PFSK-1 (cell line): Measurements from ENCODE around the gene MPZL1.

Experiments used
- FOXP2 ChIP-seq: optimal IDR thresholded peaks from 2 replicates; pipeline ENCODE3; 2011; ENCODE audit warnings: borderline replicate concordance, control low read depth, inconsistent platforms; ENCODE audit not compliant: insufficient read depth; ENCODE audit errors: extremely low read length, extremely low read depth
- POLR2AphosphoS5 ChIP-seq: IDR thresholded peaks from 2 replicates; pipeline ENCODE4 v1.6.1; 2012; ENCODE audit warnings: low read depth, mild to moderate bottlenecking, control low read depth, low read length, moderate library complexity
- SIN3A ChIP-seq: IDR thresholded peaks from 2 replicates; pipeline ENCODE4 v1.6.1; 2012; ENCODE audit warnings: mild to moderate bottlenecking, low read length, moderate library complexity, borderline replicate concordance; ENCODE audit not compliant: insufficient read depth
- TAF1 ChIP-seq: IDR thresholded peaks from 2 replicates; pipeline ENCODE4 v1.6.1; 2012; ENCODE audit warnings: low read length, control low read depth, borderline replicate concordance; ENCODE audit not compliant: insufficient read depth
- TF ChIP-seq, protein P1 (sequence below), 2 experiments: IDR thresholded peaks; 2 replicates each; pipeline versions ENCODE4 v1.6.1 to v1.8.0; 2011 to 2012; ENCODE audit warnings: low read depth in 2 of 2, low read length in 2 of 2, control low read depth in 1 of 2, inconsistent platforms in 1 of 2, mild to moderate bottlenecking in 1 of 2, moderate library complexity in 1 of 2; ENCODE audit not compliant: insufficient read depth in 1 of 2

Gene MPZL1

DNA sequence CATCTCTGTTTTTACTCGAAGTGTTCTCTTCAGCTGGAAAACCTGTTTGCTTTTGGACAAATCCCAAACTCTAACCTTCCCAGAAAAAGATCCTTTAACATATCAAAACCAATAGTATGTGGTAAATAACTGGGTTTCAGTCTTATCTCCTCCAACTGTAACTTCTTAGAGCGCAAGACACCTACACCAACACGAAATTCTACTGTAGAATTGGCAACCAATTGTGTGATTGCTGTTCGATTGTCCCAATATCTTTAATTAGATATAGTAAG lies 5.8 kb upstream of the MPZL1 start:
- TF ChIP-seq POLR2AphosphoS5, result no peak
- TF ChIP-seq FOXP2, result no peak
- TF ChIP-seq SIN3A, result no peak
- TF ChIP-seq TAF1, result no peak
- TF ChIP-seq, protein P1, sequence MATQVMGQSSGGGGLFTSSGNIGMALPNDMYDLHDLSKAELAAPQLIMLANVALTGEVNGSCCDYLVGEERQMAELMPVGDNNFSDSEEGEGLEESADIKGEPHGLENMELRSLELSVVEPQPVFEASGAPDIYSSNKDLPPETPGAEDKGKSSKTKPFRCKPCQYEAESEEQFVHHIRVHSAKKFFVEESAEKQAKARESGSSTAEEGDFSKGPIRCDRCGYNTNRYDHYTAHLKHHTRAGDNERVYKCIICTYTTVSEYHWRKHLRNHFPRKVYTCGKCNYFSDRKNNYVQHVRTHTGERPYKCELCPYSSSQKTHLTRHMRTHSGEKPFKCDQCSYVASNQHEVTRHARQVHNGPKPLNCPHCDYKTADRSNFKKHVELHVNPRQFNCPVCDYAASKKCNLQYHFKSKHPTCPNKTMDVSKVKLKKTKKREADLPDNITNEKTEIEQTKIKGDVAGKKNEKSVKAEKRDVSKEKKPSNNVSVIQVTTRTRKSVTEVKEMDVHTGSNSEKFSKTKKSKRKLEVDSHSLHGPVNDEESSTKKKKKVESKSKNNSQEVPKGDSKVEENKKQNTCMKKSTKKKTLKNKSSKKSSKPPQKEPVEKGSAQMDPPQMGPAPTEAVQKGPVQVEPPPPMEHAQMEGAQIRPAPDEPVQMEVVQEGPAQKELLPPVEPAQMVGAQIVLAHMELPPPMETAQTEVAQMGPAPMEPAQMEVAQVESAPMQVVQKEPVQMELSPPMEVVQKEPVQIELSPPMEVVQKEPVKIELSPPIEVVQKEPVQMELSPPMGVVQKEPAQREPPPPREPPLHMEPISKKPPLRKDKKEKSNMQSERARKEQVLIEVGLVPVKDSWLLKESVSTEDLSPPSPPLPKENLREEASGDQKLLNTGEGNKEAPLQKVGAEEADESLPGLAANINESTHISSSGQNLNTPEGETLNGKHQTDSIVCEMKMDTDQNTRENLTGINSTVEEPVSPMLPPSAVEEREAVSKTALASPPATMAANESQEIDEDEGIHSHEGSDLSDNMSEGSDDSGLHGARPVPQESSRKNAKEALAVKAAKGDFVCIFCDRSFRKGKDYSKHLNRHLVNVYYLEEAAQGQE (IDR thresholded peaks at IDR 0.05; ENCODE audit: insufficient read depth in 1 of 2, low read depth in 2 of 2, low read length in 2 of 2), result no peak

DNA sequence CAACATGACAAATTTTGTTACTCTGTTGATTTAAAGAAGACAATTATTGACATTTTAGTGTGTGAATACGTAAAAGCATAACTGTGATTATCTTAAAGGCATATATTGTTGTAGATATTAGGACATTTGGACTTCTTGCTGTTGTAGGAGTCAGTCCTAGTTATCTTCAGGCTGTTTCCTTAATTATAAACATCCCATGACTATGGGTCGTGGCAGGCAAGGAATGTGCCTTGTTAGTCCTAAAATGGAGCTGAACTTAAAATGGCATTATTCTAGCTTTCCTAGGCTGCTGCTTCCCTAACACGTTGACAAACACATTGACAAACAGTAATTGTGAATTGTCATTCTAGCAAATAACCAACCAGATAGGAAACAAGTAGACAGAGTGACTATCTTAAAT lies 4.4 kb upstream of the MPZL1 start:
- TF ChIP-seq SIN3A (no peak), POLR2AphosphoS5 (no peak), FOXP2 (no peak), TAF1 (no peak)
- TF ChIP-seq, protein P1 (IDR thresholded peaks at IDR 0.05; ENCODE audit: insufficient read depth in 1 of 2, low read depth in 2 of 2, low read length in 2 of 2), result no peak

DNA sequence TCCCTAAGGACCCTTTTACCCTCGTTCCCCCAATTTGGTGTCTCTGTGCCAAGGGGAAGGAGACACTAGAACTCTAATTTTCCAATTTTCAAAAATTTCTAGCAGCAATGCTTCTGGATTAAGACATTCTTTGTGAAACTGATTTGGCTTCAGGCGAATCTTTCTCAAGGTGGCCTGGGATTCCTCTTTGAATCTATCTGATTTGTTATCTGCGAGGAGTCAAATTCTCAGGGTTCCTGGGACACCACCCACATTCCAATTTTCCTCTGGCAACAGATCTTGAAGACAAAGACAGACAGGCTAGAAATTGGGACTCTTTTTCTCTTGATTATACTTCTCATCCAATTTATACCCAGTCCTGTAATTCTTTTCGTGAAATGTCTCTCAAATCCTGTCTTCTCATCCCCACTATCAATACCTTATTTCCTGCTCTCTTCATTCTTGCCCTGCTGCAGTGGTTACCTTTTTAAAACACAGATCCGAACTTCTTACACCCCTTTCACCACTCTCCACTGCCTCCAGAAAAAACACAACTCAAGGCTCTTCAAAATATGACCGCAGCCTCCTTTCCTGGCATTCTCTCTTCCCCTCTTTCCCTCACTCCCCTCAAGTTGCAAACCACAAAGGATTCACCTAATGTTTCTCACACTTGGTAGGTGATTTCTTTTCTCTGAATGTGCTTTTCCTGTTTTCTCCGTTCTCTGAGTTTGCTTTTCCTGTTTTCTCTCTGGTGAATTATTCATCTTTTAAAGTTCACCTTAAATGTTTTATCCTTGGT lies 2.7 kb upstream of the MPZL1 start:
- TF ChIP-seq, protein P1 (IDR thresholded peaks at IDR 0.05; ENCODE audit: insufficient read depth in 1 of 2, low read depth in 2 of 2, low read length in 2 of 2), result no peak
- TF ChIP-seq TAF1 (no peak), FOXP2 (no peak)

DNA sequence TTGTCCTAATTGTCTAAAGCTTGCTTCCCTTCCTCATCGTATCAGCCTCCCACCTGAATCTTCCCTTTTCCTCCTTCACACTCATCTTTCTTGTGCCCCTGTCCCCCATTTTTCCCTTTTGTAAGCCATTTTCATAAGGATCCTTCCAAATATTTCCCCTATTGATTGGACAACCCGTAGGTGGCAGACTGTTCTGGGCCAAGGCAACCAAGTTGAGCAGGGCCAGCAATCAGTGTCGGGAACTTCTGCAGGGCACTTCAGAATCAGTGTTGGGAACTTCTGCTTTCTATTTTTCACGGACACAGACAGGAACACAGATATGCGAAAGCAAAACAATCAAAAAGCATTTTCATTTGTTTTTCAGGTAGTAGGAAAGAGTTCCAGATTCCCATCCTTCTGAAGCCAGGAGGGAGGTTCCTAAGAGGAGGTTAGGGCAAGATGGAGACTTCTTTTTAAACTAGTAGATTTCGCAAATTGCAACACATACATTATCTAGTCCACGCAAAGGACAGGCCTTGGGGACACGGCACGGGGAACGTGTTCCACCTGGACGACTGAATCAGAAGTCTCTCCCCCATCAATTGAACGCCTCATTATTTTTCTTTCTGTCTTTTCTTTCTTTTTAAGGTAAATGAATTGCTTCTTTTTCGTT lies 691 bp upstream of the MPZL1 start:
- TF ChIP-seq SIN3A (no peak), TAF1 (no peak), FOXP2 (no peak), POLR2AphosphoS5 (no peak)
- TF ChIP-seq, protein P1 (IDR thresholded peaks at IDR 0.05; ENCODE audit: insufficient read depth in 1 of 2, low read depth in 2 of 2, low read length in 2 of 2), result no peak
